Fibroblast of the aortic adventitia (primary cell): Measurements from ENCODE around the gene PELI2. TPM values are rescaled to one million over a fixed set of nuclear protein-coding genes. Genes with fewer than 3 reads are reported as not detected.
A peak's percentile ranks its signal among the peaks of the same experiment; 100 is the strongest.
"Not testable (repeated sequence)": the region's sequence is repeated elsewhere in the genome, so short reads cannot be mapped to it uniquely, and the experiment has no call there.

Experiments used
- DNase-seq: peaks from one replicate; pipeline ENCODE4 v3.0.0-alpha.2; 2010; ENCODE audit warnings: low read depth
- H3K4me3 ChIP-seq: 2 replicates; pipeline ENCODE4 v1.5.1; 2011; ENCODE audit warnings: low read depth, mild to moderate bottlenecking, control low read depth, low read length, moderate library complexity
- CTCF ChIP-seq: IDR thresholded peaks from 2 replicates; pipeline ENCODE4 v1.5.1; 2011; ENCODE audit warnings: mild to moderate bottlenecking, low read length, control low read depth, inconsistent platforms; ENCODE audit not compliant: insufficient read depth
- total RNA-seq: library from RNA; depleted of rRNA; stranded (reverse); fragments of >200 nt; gene quantifications from 2 replicates; pipeline ENCODE4 v1.2.3, GENCODE V29; 2012; ENCODE audit warnings: low replicate concordance

PELI2 gene
- total RNA-seq, 1 donor, result 14.0 TPM

- TF ChIP-seq CTCF, result no peak
- no peak for DNase-seq
These were observed 35.1 kb downstream of the PELI2 start for GRCh38 chr14:56153267-56153666.

GRCh38 chr14:56154321-56154720, 36.1 kb downstream of the PELI2 start:
- no peak for TF ChIP-seq CTCF
- no peak overlapping the region for H3K4me3 ChIP-seq
- no peak for DNase-seq

More at GRCh38 chr14:56153267-56153666, 35.1 kb downstream of the PELI2 start:
- no peak overlapping the region for H3K4me3 ChIP-seq

- DNase-seq, result peak; percentile 10
- TF ChIP-seq CTCF, result no peak
- H3K4me3 ChIP-seq, result no peak overlapping the region
These were observed 37.9 kb downstream of the PELI2 start for GRCh38 chr14:56156096-56156495.

GRCh38 chr14:56159066-56159465, 40.9 kb downstream of the PELI2 start:
- TF ChIP-seq CTCF, result no peak
- DNase-seq, result no peak
- no peak overlapping the region for H3K4me3 ChIP-seq

- no peak for DNase-seq
- no peak overlapping the region for H3K4me3 ChIP-seq
- no peak for TF ChIP-seq CTCF
These were observed 41.9 kb downstream of the PELI2 start for GRCh38 chr14:56160088-56160487.

- TF ChIP-seq CTCF, result no peak
- DNase-seq, result no peak
- no peak overlapping the region for H3K4me3 ChIP-seq
These were observed 43.4 kb downstream of the PELI2 start for GRCh38 chr14:56161658-56162057.

- no peak for TF ChIP-seq CTCF
- no peak for DNase-seq
- no peak overlapping the region for H3K4me3 ChIP-seq
These were observed 44.3 kb downstream of the PELI2 start for GRCh38 chr14:56162476-56162875.

GRCh38 chr14:56166579-56166978, 48.4 kb downstream of the PELI2 start:
- DNase-seq, H3K4me3 ChIP-seq: not testable (repeated sequence)
